Activated naive CD4-positive, alpha-beta T cell treated with anti-CD3 and anti-CD28 coated beads, Interleukin-2, amount 50 U/mL, for 72 hours (primary cell): ENCODE data around the gene ZNF513. TPM values are rescaled to one million over a fixed set of nuclear protein-coding genes. Genes with fewer than 3 reads are reported as not detected.
"Not testable (repeated sequence)": the region's sequence is repeated elsewhere in the genome, so short reads cannot be mapped to it uniquely, and the experiment has no call there.

Experiments
- ATAC-seq, 2 donors: fragments of 150-1000 bp; cut with Tn5 transposase; 2 replicates each; pipeline ENCODE4 v1.10.0; 2021; ENCODE audit warnings: mild to moderate bottlenecking in 2 of 2, moderate library complexity in 2 of 2
- DNase-seq, 2 donors: peaks; one replicate each; pipeline ENCODE4 v3.0.0; 2021 to 2022; ENCODE audit warnings: low spot score in 2 of 2
- H3K27ac Mint-ChIP-seq, 2 donors: one replicate each; pipeline ENCODE4 v1.8.0; 2022; ENCODE audit warnings: mild to moderate bottlenecking in 2 of 2, mixed read lengths in 2 of 2
- H3K36me3 Mint-ChIP-seq, 2 donors: one replicate each; pipeline ENCODE4 v1.8.0; 2022; ENCODE audit warnings: mixed read lengths in 2 of 2
- H3K9me3 Mint-ChIP-seq, 2 donors: one replicate each; pipeline ENCODE4 v1.8.0; 2022; ENCODE audit warnings: mixed read lengths in 2 of 2
- total RNA-seq, 2 donors: library from RNA; stranded (reverse); gene quantifications; one replicate each; pipeline ENCODE4 v1.2.3, GENCODE V29; 2022

ZNF513 gene, protein sequence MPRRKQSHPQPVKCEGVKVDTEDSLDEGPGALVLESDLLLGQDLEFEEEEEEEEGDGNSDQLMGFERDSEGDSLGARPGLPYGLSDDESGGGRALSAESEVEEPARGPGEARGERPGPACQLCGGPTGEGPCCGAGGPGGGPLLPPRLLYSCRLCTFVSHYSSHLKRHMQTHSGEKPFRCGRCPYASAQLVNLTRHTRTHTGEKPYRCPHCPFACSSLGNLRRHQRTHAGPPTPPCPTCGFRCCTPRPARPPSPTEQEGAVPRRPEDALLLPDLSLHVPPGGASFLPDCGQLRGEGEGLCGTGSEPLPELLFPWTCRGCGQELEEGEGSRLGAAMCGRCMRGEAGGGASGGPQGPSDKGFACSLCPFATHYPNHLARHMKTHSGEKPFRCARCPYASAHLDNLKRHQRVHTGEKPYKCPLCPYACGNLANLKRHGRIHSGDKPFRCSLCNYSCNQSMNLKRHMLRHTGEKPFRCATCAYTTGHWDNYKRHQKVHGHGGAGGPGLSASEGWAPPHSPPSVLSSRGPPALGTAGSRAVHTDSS
- 10 to 100 TPM; 10.7 to 12.4 TPM for total RNA-seq

DNA sequence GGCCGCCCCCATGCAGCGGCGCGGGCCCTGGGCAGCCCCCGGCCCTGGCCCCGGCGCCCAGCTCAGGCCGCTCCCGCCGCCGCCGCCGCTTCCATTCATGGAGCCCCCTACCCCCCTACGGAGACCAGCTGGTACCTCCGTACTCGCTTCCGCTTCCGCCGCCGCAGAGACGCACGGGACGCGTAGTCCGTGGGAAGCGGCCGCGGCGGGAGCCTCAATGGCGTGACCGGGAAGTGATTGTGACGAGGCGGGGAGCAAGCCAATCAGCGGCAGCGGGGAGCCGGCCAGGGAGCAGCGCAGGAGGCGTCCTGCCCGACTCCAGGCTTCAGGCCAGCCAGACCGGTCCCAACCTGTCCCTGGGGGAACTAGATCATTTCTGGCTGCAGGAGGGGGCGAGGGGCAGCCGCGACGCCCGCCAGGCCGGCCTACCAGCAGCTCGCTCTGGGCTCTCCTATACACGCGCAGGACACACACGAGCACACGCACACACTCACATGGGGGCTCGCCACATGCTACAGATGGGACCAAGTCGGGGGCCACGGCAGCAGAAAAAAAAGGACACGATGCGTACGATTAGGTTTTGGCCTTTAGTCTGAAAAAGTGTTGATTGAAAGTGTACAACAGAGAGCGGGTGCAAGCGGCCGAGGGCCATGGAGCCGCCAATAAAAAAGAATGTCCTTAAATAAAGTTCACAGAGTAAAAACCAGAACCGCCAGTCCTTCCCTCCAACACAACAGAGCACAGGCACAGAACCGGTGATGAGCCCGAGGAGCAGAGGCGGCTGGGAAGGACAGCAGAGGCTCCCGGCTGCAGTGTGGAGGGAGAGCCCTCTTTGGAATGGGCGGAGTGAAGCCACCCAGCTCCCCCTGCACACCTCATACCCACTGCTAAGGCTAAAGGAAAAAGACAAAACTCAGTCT is at the start of gene ZNF513:
ZNF513 (minus strand) TSS at position 109 of the 920 bp plus-strand sequence. CDS start 208 bp downstream, outside the sequence.
- peaks cover 31 to 36% of the 10 kb centered on the region in 2 donors for H3K36me3 Mint-ChIP-seq

DNA sequence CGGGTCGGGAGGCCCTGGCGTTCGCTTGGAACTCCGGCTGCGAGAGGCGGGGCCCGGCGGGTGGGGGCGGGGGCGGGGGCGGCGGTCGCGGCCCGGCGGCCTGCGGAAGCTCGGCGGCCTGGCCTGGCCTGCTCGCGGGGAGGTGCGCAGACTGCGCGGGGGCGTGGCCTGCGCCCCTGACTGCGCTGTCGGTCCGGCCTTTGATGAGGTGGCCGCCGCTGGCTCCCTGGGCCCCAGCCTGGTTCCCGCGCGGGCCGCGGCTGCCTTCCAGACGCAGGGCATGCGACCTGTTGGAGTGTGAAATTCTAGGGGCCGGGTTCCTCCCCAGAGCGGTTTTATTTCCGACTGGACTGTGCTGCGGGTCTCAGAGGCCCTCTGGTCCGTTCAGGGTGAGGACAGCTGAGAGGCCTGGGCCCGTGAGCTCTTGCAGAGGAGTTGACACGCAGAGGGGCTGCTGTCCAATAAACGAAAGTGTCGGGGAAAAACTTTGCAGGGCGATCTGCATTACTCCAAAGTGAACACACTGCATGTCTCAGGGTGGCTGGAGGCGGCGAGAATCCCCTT is 48.5 kb upstream of the ZNF513 start:
- Mint-ChIP-seq H3K9me3 (no peaks in the 10 kb centered on the region), H3K36me3 (peaks cover 27% of the 10 kb centered on the region in 2 donors), H3K27ac (peak overlapping the region; percentile 94 to 99)
- ATAC-seq (peak; percentile 79 to 81), DNase-seq (peak; percentile 74 to 86)

More for the DNA sequence above, at the start of gene ZNF513:
- peak; percentile 91 to 95 for ATAC-seq
- DNase-seq = peak; percentile 89 to 91
- Mint-ChIP-seq H3K9me3 (no peaks in the 10 kb centered on the region), H3K27ac (peak within 1 kb of the TSS; percentile 88 to 98)

DNA sequence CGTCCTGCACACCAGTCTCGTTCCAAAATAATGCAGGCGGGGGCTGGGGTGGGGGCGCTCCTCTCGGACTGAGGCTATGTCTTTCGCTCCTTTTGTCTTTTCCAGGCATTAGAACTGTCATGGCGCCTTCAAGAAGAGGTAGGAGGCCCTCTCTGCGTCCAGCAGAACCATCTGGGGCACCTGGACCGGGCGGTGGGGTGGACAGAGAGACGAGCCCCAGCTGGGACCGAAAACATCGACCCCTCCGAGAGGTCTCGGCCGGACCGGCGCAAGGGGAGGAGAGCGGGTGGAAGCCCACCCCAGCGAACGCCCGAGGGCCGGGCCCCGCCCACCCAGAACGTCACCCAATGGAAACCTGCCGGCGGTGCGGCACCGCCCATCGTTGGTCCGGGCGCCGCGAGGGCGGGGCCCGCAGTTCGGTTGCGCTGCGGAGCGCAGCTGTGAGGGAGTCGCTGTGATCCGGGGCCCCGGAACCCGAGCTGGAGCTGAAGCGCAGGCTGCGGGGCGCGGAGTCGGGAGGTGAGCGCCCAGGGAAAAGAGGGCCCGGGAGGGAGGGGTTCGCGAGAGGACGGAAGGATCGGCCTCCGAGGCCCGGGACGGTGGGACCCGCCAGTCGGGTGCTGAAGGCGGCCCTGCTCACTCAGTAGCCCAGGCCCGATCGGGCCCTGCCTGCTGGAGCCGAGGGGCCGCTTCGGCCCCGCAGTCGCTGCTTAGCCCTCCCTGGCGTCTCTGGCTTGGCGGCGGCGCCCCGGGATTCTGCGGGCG is 47.9 kb upstream of the ZNF513 start, which contains the start of gene NRBP1:
NRBP1 (plus strand) TSS at position 419 of the 765 bp plus-strand sequence. CDS start 4,643 bp downstream, outside the sequence.
- H3K36me3 Mint-ChIP-seq = peaks cover 22 to 23% of the 10 kb centered on the region in 2 donors
- DNase-seq = peak; percentile 94
- H3K9me3 Mint-ChIP-seq = no peaks in the 10 kb centered on the region
- peak within 1 kb of the TSS; percentile 94 to 99 for H3K27ac Mint-ChIP-seq
- peak; percentile 88 to 91 for ATAC-seq

DNA sequence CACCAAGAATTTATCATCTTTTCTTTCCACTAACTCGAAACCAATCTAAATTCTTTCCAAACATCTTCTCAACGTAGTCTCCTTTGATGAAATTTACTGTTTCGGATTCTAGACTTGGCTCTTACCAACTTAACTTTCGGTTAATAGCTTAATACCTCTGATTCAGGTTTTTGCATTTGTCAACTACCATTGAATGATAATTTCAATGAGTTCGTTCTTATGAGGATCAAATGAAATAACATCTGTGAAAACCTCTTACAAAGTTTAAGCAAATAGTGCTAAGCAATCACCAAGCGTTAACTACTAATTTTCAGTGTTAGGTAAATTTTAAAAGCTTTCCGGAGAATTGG is 47.3 kb upstream of the ZNF513 start:
- DNase-seq (no peak), ATAC-seq (no peak)
- H3K9me3 Mint-ChIP-seq = no peaks in the 10 kb centered on the region
- H3K36me3 Mint-ChIP-seq = peaks cover 17% of the 10 kb centered on the region in 2 donors
- H3K27ac Mint-ChIP-seq = peak overlapping the region; percentile 94 to 96

DNA sequence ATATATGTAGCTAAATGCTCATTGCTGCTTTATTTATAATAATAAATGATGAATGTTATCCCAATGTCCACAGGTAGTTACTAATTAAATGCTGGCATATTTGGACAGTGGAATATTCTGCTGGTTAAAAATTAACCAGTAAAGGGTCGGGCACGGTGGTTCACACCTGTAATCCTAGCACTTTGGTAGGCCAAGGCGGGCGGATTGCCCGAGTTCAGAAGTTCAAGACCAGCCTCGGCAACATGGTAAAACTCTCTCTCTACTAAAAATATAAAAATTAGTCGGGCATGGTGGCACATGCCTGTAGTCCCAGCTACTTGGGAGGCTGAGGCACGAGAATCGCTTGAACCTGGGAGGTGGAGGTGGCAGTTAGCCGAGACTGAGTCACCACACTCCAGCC is 44.5 kb upstream of the ZNF513 start:
- H3K27ac Mint-ChIP-seq, ATAC-seq, H3K9me3 Mint-ChIP-seq, DNase-seq: not testable (repeated sequence)
- peaks cover 10 to 11% of the 10 kb centered on the region in 2 donors for H3K36me3 Mint-ChIP-seq

DNA sequence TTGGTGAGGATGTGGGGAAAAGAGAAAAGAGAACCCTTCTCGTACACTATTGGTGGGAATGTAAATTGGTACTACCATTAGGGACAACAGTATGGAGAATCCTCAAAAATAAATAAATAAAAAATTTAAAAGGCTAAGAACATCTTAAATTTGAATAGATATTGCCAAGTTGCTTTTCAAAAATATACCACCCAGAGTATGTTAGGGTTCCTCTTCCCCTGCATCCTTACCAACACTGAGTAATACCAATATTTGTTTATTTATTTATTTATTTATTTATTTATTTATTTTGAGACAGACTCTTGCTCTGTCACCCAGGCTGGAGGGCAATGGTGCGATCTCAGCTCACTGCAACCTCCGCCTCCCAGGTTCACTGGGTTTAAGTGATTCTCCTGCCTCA is 42.4 kb upstream of the ZNF513 start:
- DNase-seq = no peak
- H3K36me3 Mint-ChIP-seq = no peaks in the 10 kb centered on the region
- H3K27ac Mint-ChIP-seq = no peak overlapping the region
- H3K9me3 Mint-ChIP-seq = no peaks in the 10 kb centered on the region
- ATAC-seq = no peak

DNA sequence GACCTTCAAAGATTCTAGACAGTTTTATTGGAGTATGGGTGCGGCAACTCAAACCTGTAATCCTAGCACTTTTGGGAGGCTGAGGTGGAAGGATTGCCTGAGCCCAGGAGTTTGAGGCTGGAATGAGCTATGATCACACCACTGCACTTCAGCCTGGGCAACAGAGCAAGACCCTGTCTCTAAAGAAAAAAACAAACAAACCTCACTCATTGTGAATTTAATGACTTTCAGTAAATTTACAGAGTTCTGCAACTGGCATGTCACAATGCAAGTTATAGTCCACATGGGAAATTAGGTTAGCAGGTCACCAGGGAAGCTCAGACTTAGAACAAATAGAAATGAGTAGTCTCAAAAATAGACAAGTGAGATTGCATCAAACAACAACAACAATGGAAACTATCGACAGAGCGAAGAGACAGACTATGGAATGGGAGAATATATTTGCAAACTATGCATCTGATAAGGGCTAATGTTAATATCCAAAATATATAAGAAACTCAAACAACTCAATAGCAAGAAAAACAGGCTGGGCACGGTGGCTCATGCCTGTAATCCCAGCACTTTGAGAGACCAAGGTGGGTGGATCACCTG is 41.2 kb upstream of the ZNF513 start:
- no peaks in the 10 kb centered on the region for H3K36me3 Mint-ChIP-seq
- no peaks in the 10 kb centered on the region for H3K9me3 Mint-ChIP-seq
- H3K27ac Mint-ChIP-seq = no peak overlapping the region
- no peak for ATAC-seq
- DNase-seq = no peak

DNA sequence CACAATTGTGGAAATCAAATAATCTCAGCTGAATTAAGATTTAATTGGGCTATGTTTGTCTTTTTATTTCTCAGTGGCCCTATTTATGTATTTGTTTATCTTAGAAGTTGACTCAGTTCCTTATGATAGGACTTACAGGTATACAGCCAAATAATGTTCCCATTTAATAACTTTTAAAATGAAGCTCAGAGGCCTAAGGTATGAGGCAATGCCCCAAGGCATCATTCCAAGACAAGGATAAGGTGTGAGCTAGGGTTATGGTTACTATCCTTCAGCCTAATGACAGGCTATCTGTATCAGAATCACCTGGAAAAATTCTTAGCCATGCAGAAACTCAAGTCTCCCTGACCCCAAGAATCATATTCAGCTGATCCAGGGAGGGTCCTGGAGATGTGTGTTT is 40.5 kb upstream of the ZNF513 start:
- DNase-seq = no peak
- ATAC-seq = no peak

DNA sequence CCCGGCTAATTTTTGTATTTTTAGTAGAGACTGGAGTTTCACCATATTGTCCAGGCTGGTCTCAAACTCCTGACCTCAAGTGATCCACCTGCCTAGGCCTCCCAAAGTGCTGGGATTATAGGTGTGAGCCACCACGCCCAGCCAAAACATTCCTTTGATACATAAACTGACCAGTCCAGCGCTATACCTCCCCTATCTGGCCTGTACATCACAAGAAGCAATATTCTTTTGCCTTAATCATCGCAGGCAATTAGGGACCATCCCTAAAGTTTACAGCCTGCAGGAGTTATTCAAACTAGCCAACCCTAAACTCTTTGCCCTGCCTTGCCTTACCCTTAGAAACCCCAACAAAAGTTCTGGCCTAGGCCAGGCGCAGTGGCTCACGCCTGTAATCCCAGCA is 35.6 kb upstream of the ZNF513 start:
- H3K9me3 Mint-ChIP-seq = peaks cover 0 to 4% of the 10 kb centered on the region in 2 donors
- no peak for ATAC-seq
- H3K27ac Mint-ChIP-seq = peak overlapping the region in 1 of 2 donors; percentile 72
- no peaks in the 10 kb centered on the region for H3K36me3 Mint-ChIP-seq
- no peak for DNase-seq

More for the DNA sequence above, 40.5 kb upstream of the ZNF513 start:
- Mint-ChIP-seq H3K27ac (no peak overlapping the region), H3K9me3 (no peaks in the 10 kb centered on the region), H3K36me3 (no peaks in the 10 kb centered on the region)

DNA sequence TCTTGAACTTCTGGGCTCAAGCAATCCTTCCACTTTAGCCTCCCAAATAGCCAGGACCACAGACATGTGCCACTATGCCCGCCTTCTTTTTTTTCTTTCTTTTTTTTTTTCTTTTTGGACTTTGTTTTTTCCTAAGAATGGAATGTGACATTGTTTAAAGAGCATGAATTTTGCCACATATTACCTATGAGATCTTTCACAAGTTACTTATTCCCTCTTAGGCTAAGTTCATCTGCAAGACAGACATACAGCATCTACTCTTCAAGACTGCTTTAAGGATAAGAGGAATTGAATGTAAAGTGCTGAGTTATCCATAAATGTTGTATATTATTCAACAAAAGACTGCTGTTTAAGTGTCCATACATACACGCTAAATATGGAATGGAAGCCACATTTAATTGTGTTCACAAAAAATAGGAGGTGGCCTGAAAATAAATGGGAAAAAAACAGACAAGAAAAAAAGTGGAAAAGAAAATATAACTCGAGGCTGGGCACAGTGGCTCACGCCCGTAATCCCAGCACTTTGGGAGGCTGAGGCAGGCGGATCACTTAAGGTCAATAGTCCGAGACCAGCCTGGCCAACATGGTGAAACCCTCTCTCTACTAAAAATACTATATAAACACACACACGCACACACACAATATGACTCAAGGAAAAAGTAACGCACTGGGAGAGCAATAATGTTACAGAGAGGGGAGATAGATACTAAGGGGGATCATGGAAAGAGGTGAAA is 32.1 kb upstream of the ZNF513 start:
- no peak for ATAC-seq
- H3K9me3 Mint-ChIP-seq = peaks cover 0 to 8% of the 10 kb centered on the region in 2 donors
- peaks cover 9 to 12% of the 10 kb centered on the region in 2 donors for H3K36me3 Mint-ChIP-seq
- no peak for DNase-seq
- H3K27ac Mint-ChIP-seq = no peak overlapping the region

DNA sequence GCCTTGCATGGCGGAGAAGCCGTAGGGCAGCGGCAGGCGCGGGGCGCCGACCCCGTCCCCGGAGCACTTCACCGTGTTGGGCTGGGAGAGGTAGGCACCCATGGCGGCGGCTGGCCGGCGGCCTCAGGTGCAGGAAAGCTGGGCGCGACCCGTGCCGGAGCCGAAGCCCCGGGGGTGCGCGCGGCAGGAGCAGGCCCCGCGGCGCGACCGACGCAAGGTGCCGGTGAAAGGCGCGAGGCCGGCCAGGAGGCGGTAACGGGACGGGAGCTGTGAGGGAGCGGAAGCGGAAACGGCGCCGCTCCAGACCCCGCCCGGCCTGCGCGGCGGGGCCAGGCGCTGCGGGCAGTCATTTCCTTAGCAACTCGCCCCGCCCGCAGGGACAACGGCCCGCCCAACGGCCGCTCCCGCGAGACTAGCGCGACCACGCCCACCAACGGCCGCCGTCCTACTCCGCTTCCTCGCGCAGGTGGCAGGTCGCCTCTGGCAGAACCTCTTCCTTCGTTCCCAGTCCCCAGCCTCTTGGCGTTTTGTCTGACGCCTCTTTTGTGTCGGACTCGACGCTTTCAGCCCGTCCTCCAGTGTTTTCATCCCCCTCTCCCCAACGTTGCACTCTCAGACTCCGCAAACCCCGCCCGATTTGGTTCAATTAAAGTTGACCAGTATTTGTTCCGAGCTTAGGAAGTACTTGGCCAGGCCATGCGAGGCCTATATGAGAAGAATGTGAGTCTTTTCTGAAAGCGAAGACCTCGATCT is 29.0 kb upstream of the ZNF513 start, which contains the start of gene PPM1G:
PPM1G (minus strand) TSS at position 271 of the 753 bp plus-strand sequence; CDS start at position 102, 169 bp downstream.
- Mint-ChIP-seq H3K27ac (peak within 1 kb of the TSS; percentile 86 to 97), H3K9me3 (peaks cover 0 to 8% of the 10 kb centered on the region in 2 donors), H3K36me3 (peaks cover 17 to 23% of the 10 kb centered on the region in 2 donors)
- DNase-seq (peak; percentile 97), ATAC-seq (peak; percentile 98 to 99)

DNA sequence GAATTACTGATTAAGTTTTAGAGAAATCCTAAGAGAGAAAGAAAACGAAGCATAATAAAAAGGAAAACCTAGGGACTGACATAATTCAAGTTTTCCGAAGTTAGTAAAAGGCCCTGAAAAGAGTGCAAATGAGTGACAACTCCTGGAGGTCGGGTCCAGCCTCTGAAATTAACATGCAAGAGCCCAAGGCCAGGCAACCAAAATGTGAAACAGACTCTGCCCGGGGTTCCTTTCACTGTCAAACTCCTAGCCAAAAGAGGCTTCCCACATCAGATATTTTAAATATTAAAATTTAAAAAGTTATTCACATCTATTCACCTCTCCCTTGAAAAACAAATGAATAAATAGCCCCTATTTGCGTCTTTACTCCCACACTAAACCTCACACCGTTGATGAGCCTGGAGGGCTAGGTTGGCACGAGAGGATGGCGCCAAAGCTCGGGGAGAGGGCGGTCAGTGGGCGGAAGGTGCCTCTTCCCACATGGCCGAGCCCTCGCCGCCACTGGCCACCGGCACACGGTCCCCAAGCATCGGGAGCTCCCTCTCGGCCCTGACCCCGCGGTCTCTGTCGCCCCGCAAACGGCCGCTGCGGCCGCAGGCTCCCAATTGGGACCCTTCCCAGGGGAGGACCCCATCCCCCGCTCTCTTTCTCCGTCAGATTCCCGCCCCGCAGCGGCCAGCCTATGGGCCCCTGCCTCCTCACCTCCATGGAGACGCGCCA is 28.2 kb upstream of the ZNF513 start:
- ATAC-seq (peak; percentile 21 to 48), DNase-seq (peak in 1 of 2 donors; percentile 61)
- Mint-ChIP-seq H3K27ac (peak overlapping the region; percentile 83 to 86), H3K9me3 (peaks cover 0 to 8% of the 10 kb centered on the region in 2 donors), H3K36me3 (peaks cover 17 to 23% of the 10 kb centered on the region in 2 donors)

DNA sequence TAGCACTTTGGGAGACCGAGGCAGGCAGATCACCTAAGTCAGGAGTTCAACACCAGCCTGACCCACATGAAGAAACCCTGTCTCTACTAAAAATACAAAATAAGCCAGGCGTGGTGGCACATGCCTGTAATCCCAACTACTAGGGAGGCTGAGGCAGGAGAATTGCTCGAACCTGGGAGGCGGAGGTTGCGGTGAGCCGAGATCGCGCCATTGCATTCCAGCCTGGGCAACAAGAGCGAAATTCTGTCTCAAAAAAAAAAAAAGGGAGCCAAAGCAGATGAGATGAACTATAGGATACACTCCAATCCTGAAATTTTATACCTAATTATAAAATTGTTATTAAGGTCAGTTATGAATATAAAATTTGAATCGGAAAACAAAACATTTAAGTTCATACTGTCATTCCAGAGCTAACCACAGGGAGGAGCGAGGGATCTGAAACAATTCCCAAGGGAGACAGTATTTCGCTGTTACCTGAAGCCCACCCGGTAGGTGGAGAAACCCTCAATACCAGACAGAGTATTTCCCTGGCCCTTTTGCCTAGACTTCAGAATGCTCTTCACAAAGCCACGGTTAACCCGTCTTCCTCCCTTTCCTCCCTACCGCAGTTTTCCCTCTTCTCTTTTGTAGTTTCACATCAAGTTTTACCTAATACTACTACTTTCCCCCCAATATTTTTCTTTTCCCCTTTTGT is 27.4 kb upstream of the ZNF513 start:
- ATAC-seq (no peak), DNase-seq (no peak)
- peaks cover 0 to 8% of the 10 kb centered on the region in 2 donors for H3K9me3 Mint-ChIP-seq
- peaks cover 17 to 23% of the 10 kb centered on the region in 2 donors for H3K36me3 Mint-ChIP-seq
- peak overlapping the region; percentile 83 to 86 for H3K27ac Mint-ChIP-seq
